ENCODE results near the gene NR5A1.

Gene NR5A1

DNA sequence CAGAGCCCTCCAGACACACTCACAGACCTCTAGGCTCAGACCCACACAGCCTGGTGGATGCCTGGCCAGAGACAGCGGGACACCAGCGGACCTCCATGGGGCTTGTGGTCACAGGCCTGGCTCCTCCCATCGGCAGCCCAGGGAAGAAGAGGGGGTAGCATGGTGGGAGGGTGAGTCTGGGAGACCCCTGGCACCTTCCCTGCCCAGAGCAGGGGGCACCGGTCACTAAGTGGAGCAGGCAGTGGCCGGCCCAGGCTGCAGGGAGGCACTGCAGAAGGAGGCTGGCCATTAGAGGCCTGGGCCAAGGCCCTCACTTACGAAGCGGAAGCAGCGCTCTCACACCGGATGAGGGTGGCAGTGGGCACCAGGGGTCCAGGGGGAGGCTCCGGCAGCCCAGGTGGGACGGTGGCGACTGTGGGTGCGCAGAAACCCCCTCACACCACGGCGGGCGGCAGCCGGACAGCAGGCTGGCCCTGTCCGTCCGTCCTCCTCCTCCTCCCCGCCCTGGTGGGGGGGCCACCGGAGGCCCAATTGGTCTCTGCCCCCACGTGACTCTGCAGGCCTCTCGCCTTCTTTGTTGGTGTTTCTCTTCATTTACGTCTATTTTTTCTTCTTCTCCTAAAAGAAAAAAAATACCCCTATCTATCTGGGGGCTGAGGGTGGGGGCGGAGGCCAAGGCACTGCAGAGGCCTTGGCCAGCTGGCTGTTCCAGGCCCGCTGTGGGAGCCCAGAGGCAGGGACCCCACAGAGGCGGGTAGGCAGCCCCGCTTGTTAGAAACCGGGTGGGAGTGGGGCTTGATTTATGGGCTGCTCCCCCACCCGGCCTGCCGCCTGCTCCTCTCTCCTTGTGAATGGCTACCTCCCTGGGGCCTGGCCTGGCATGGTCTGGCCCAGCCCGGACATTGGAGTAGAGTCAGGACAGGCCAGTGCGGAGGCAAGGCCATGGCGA, at the start of gene NR5A1:
TSS of gene NR5A1 (minus strand) at position 469 of the 949 bp plus-strand sequence. CDS start 4,004 bp downstream, outside the sequence.
- no peak for DNase-seq (ENCODE audit: low read depth in 2 of 2)

- DNase-seq (ENCODE audit: low read depth in 2 of 2): no peak
Measured at GRCh38 chr9:124555043-124555442, 47.8 kb upstream of the NR5A1 start.

GRCh38 chr9:124553738-124554137, 46.5 kb upstream of the NR5A1 start:
- no peak for DNase-seq (ENCODE audit: low read depth in 2 of 2)

GRCh38 chr9:124552273-124552605, 45.0 kb upstream of the NR5A1 start:
- DNase-seq (ENCODE audit: low read depth in 2 of 2): no peak

DNA sequence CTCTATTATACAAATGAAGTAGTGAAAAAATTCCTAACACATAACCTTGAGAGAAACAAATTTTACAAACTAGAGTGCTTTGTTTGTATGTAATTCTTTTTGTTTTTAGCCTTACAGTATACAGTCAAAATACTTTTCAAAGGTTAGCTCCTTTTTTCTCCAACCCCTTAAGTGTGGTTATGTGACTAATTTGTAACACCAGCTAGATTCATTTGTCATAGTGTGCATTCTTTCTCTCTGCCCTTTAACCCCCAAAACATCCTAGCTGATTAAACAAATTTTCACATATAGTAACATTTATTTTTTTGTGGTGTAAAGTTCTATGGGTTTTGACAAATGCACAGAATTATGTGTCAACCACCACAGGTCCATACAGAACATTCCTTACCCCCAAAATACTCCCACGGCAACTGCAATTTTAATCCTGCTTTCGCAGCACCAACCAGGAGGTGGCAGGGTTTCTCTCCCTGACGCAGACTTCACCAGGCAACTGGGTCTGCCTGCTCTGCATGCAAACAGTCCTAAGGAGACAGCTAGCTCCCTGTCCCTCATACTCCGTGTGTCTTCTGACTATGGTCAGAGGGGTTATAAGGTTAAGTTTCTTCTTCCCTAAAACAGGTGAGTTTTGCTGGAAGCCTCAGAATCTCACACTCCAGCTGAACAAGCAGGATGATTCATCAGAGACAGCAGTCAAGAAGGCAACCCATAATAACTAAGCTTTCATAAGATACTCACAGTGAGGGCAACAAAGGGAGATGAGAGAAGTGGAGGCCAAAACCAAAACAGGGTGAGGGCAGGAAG, 44.5 kb upstream of the NR5A1 start:
- peak in 1 of 2 donors; percentile 19 for DNase-seq (ENCODE audit: low read depth in 2 of 2)

GRCh38 chr9:124550072-124550471, 42.9 kb upstream of the NR5A1 start:
- DNase-seq (ENCODE audit: low read depth in 2 of 2): no peak

- no peak for DNase-seq (ENCODE audit: low read depth in 2 of 2)
Measured at GRCh38 chr9:124549016-124549415, 41.8 kb upstream of the NR5A1 start.

- DNase-seq (ENCODE audit: low read depth in 2 of 2): no peak
Measured at GRCh38 chr9:124544535-124544934, 37.3 kb upstream of the NR5A1 start.

DNA sequence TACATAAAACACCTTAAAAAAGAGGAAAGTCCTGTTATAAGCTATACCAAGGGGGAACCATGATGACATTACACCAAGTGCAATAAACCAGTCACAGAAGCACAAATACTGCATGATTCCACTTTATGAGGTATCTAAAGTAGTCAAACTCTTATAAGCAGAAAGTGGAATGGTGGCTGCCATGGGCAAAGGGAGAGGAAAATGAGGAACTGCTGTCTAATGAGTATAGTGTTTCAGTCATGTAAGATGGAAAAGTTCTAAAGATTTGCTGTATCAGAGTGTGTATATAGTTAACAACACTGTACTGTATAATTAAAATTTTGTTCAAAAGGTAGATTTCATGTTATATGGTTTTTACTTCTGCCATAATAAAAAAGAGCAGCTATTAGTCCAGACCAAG, 34.6 kb upstream of the NR5A1 start:
- no peak for DNase-seq (ENCODE audit: low read depth in 2 of 2)

GRCh38 chr9:124537926-124538325, 30.7 kb upstream of the NR5A1 start:
- DNase-seq (ENCODE audit: low read depth in 2 of 2): no peak

- no peak for DNase-seq (ENCODE audit: low read depth in 2 of 2)
Measured at GRCh38 chr9:124535846-124536245, 28.6 kb upstream of the NR5A1 start.

DNA sequence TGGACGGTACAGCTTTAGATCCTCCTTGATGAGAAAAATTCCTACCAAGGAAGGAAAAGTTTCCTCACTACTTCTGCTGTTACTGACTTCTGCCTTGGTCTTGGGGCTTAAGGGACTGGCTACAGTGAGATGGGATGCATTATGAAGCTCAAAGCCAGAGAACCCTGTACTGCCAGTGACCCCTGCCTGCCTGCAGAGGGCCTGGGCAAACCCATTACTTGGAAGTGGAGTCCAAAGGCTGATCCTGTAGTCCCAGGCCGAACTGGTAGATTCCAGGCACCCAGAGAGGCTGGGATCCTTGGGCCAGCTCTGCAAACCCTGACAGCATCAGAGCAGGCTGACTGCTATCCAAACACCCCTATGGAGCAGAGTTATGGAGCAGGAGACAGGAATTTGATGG, 25.7 kb upstream of the NR5A1 start:
- no peak for DNase-seq (ENCODE audit: low read depth in 2 of 2)

DNA sequence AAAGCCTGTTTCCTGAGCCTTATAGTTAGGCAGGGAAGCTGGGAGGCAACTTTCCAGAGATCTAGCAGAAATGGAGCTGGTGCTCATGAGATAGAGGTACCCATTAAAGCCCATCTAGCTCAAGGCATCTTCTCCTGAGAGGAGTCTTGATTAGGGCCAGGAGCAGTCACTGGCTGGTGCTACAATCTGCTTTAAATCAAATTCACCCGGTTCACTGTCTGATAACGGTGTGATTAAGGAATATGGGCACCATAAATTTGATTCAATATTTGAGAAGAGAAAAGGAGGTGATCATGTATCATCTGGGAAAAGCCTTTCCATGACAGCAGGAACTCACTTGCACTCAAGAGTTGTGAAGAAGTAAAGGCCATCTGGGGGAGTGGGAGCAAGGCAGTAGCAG, 23.9 kb upstream of the NR5A1 start:
- no peak for DNase-seq (ENCODE audit: low read depth in 2 of 2)

DNA sequence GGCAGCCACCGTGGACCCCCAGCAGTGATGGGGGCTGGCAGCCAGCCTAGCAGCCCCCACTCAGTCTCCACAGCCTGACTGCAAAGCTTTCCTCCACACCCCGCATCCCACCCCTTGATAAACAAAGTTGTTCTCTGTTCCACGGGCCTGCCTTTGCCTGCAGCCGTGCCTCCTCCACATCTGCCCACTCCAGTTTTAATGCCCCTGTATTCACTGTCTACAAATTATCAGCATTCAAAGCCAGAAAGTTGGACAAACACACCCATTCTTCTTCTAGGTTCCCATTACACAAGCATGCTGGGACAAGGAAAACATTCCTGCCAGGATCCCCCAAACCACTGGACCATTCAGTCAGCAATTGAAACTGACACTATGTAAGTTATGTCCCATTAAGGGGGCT, 23.0 kb upstream of the NR5A1 start:
- DNase-seq (ENCODE audit: low read depth in 2 of 2): no peak

DNA sequence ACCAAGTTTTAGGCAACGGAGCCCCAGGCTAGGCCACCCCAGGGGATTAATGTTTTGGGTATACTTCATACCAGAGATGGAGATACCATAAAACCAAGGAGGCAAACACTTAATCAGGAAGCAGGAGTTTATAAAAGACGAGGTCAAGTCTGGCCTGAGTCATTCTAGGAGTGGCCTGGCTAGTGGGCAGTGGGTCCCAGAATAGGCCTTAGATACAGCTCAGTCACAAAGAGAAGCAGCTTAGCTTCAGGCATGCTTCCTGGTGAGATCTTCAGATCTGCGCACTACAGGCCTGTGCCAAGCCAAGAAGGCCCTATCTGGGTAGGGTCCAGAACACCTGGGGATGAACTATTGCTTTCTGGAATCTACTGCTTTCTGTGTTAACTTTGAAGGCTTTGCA, 20.6 kb upstream of the NR5A1 start:
- no peak for DNase-seq (ENCODE audit: low read depth in 2 of 2)

- DNase-seq (ENCODE audit: low read depth in 2 of 2): no peak
Measured at GRCh38 chr9:124526174-124526573, 19.0 kb upstream of the NR5A1 start.

DNA sequence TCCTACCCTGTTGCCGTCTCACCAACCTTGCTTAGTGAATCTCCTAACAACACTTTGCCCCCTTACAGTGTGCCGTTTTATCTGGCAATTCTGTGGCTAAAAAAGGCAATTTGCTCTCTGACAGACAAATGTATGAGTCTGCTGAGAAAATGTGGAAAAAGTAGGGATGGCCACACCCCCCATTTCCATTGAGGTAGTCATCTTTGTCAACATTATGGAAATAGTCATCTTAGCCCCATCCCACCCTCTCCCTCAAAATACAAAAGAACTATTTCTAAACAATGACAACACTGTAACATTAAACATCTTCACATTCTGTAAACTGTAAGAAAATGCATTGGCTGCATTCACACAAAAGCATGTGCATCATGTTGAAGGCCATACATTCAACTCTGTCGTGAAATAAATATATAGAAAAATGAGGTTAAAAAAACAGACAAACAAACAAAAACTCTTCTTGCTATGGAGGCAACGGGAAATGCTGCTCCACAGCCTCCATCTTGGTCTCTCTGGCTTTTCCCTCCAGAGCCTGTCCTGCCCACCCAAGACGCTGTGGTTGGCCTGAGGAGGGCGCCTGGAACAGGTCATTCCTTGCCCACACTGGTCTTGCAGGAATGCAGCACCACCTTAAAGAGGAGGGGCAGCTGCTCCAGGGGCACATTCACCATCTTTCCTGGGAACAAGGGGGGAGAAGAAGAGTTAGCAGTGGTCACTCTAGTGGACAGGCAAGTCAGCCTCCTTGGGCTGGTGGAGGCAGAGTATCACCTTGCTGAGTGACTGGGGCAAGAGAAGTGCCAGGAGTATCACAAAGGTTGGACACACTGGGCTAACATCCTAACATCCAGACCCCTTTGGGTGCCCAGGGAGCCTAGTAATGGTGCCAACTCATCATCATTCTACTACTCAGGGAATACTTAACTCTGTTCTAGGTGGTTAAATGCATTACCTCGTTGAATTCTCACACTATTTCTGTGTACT, 15.2 kb upstream of the NR5A1 start:
- DNase-seq (ENCODE audit: low read depth in 2 of 2): no peak

DNA sequence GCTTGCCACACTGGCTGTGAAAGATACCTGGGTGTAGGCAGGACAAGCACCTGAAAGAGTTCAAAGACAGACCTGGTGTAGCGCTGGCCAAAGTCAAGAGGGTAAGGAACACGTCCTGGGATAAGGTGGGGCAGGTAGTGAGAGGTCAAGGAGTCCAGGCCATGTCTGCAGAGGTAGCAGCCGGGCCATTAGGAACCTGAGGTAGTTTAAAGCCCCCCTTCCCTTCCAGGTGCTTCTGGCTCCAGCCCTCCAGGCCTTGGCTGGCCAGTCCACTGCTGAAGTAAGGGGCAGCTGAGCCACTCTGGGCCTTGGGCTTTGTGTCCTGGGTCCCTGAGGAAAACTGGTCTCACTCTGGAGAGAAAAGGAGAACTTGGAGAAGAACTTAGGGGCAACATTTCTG, 13.9 kb upstream of the NR5A1 start:
- no peak for DNase-seq (ENCODE audit: low read depth in 2 of 2)

DNA sequence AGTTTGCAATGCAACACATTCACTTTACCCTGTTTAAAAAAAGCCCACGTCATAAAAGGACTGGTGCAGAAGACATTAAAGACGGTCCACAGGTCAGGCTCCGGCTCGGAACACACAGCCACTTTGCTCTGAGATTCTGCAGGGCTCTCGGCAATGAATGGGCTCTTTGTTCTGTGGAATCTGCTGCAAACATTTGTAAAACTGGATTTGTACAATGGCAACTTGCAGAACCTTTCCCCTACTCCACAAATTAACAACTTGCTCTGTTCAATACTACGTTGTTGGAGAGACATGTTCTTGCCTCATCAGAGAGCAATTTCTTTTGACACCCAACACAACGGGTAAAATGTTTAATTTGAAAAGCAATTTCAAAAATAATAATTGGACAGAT, 13.0 kb upstream of the NR5A1 start:
- no peak for DNase-seq (ENCODE audit: low read depth in 2 of 2)

- DNase-seq (ENCODE audit: low read depth in 2 of 2): no peak
Measured at GRCh38 chr9:124518116-124518515, 10.9 kb upstream of the NR5A1 start.

DNA sequence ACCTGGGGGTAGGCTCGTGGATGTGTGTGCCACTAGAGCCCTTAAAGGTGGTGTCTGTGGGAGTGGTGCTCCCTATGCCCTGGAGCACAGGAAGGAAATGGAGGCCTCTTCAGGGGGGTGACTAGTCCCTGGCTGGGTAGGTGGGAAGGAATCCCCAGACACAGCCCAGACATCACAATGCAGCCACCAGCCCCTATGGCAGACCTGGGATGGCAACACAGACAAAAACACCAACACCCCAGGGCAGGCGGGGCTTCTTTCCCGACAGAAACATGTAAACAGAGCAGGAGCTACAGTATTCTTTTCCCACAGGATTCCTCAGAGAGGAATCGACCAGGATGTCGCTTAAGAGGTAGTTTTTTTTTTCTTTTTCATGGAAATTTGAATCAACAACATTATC, 10.4 kb upstream of the NR5A1 start:
- no peak for DNase-seq (ENCODE audit: low read depth in 2 of 2)

DNA sequence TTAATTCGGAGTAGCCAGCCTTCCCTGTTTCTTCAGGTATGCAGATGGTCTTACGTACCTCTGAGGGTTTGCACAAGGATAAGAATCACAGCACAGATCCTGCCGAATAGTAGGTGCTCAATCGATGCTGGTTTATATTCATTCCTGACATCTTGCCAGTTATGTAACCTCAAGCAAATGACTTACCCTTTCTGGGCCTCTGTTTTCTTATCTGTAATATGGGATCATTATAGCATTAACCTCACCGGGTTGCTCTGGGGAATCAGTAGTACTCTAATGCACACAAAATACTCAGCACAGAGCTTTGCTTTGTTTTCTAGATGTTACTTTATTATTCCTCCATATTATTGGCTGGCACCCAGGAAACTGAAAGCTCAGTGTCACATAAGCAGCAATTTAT, 7.7 kb upstream of the NR5A1 start:
- no peak for DNase-seq (ENCODE audit: low read depth in 2 of 2)
